Choroid plexus epithelial cell (primary cell): ENCODE results near the gene PPP6C.
"Not testable (repeated sequence)": the region's sequence is repeated elsewhere in the genome, so short reads cannot be mapped to it uniquely, and the experiment has no call there.

Experiments used
- DNase-seq: peaks from one replicate; pipeline ENCODE4 v3.0.0-alpha.2; 2010; ENCODE audit warnings: low read depth
- H3K4me3 ChIP-seq: 2 replicates; pipeline ENCODE4 v1.5.1; 2011; ENCODE audit warnings: low read depth, mild to moderate bottlenecking, control low read depth, low read length, moderate library complexity
- TF ChIP-seq, protein P1 (sequence below): conservative IDR thresholded peaks from 2 replicates; pipeline ENCODE4 v1.5.1; 2011; ENCODE audit warnings: low read depth, mild to moderate bottlenecking, control low read depth, inconsistent platforms, low read length, moderate library complexity

PPP6C gene

DNA sequence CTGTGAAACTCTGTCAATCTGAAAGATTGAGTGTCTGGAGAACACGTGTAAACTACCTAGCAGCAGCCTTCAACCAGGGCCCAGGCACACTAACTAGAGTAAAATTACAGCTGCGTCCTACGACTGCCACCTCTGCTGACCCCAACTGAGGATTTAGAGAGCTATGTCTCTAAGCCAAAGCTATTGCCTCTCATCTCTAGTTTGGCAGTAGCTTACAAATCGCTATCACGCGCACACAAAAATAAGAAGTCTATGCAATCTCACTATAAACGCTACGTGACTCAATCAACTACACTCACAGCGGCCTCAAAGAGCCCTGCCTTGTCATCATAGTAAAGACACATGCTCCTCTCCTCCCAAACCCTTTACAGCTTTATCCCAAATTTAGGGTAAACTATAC is 8.7 kb downstream of the PPP6C start:
- TF ChIP-seq, protein P1, sequence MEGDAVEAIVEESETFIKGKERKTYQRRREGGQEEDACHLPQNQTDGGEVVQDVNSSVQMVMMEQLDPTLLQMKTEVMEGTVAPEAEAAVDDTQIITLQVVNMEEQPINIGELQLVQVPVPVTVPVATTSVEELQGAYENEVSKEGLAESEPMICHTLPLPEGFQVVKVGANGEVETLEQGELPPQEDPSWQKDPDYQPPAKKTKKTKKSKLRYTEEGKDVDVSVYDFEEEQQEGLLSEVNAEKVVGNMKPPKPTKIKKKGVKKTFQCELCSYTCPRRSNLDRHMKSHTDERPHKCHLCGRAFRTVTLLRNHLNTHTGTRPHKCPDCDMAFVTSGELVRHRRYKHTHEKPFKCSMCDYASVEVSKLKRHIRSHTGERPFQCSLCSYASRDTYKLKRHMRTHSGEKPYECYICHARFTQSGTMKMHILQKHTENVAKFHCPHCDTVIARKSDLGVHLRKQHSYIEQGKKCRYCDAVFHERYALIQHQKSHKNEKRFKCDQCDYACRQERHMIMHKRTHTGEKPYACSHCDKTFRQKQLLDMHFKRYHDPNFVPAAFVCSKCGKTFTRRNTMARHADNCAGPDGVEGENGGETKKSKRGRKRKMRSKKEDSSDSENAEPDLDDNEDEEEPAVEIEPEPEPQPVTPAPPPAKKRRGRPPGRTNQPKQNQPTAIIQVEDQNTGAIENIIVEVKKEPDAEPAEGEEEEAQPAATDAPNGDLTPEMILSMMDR = no peak
- H3K4me3 ChIP-seq = no peak overlapping the region
- DNase-seq = no peak

GRCh38 chr9:125179776-125180175 is 9.8 kb downstream of the PPP6C start:
- H3K4me3 ChIP-seq, DNase-seq: not testable (repeated sequence)

- no peak for DNase-seq
- no peak overlapping the region for H3K4me3 ChIP-seq
- TF ChIP-seq, protein P1 = no peak
Observed at GRCh38 chr9:125177888-125178287, 11.7 kb downstream of the PPP6C start.

- no peak overlapping the region for H3K4me3 ChIP-seq
- TF ChIP-seq, protein P1 = no peak
- no peak for DNase-seq
Observed at GRCh38 chr9:125176636-125177035, 13.0 kb downstream of the PPP6C start.

DNA sequence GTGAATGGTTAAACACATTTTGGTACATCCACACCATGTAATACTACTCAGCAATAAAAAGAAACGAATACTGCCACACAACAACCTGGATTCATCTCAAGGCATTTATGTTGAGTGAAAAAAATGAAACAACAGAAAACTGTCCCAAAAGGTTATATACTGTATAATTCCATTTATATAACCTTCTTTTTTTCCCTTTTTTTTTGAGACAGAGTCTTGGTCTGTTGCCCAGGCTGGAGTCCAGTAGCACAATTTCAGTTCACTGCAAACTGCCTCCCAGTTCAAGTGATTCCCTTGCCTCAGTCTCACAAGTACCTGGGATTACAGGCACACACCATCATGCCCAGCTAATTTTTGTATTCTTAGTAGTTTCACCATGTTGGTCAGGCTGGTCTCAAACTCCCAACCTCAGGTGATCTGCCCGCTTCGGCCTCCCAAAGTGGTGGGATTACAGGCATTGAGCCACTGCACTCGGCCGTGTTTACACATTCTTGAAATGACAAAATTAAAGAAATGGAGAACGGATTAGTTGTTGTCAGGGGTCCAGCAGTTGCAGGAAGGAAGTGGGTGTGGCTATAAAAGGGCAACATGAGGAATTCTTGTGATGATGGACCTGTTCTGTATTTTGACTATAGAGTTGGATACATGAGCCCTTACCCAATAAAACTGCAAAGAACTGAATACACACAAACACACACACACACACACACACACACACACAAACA is 17.4 kb downstream of the PPP6C start:
- TF ChIP-seq, protein P1 = no peak
- H3K4me3 ChIP-seq = no peak overlapping the region

DNA sequence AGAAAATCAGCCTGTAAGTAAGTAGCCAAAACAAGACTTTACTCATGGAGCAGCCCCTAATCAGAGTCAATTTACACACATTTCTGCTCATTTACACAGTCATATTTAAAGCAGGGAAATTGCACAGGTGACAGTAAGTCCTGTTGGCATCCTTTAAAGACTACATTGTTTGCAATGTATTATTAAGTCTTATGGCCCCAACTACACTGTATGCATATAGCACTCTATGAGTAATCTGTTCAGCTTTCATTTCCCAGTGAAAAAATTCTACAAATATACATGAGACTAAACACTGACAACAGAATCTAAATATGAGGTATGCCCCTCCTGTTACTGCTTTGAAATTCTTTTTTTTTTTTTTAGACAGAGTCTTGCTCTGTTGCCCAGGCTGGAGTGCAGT is 19.7 kb downstream of the PPP6C start:
- TF ChIP-seq, protein P1 = no peak
- no peak for DNase-seq
- no peak overlapping the region for H3K4me3 ChIP-seq

More for the DNA sequence above, 17.4 kb downstream of the PPP6C start:
- DNase-seq = peak; percentile 60

DNA sequence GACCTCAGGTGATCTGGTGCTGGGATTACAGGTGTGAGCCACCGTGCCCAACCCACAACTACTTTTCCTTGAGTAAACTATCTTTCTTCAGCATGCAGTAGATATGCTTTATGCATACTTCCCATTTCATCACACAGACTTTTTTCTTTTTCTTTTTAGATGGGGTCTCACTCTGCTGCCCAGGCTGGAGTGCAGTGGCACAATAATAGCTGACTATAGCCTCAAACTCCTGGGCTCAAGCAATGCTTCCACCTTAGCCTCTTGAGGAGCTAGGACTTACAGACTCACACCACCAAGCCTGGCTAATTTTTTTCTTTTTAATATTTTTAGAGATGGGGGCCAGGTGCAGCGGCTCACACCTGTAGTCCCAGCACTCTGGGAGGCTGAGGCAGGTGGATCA is 22.8 kb downstream of the PPP6C start:
- no peak for DNase-seq
- TF ChIP-seq, protein P1 = no peak
- no peak overlapping the region for H3K4me3 ChIP-seq

- DNase-seq = not testable (repeated sequence)
Observed at GRCh38 chr9:125162891-125163290, 26.7 kb downstream of the PPP6C start.

More at GRCh38 chr9:125162891-125163290, 26.7 kb downstream of the PPP6C start:
- H3K4me3 ChIP-seq = not testable (repeated sequence)
